H9 (cell line): ENCODE measurements around the gene PIAS3. TPM values are rescaled to one million over a fixed set of nuclear protein-coding genes. Genes with fewer than 3 reads are reported as not detected.

Experiments used
- DNase-seq: peaks from one replicate; pipeline ENCODE4 v3.0.0-alpha.2; 2017
- H2AFZ ChIP-seq: one replicate; pipeline ENCODE4 v1.6.1; 2013; ENCODE audit warnings: mild to moderate bottlenecking, low read length, control low read depth, moderate library complexity
- H2AK5ac ChIP-seq: 2 replicates; pipeline ENCODE4 v1.6.1; 2013; ENCODE audit warnings: low read length, control low read depth, mixed read lengths; ENCODE audit not compliant: insufficient read length
- H2BK120ac ChIP-seq: one replicate; pipeline ENCODE4 v1.6.1; 2013; ENCODE audit warnings: low read depth, mild to moderate bottlenecking, low read length, control low read depth, inconsistent platforms; ENCODE audit not compliant: poor library complexity, severe bottlenecking
- H2BK12ac ChIP-seq: 2 replicates; pipeline ENCODE4 v1.6.1; 2013; ENCODE audit warnings: low read length, control low read depth, mixed read lengths, low read depth; ENCODE audit not compliant: insufficient read length
- H2BK15ac ChIP-seq: 2 replicates; pipeline ENCODE4 v1.6.1; 2013; ENCODE audit warnings: low read depth, low read length, control low read depth
- H2BK20ac ChIP-seq: one replicate; pipeline ENCODE4 v1.6.1; 2013; ENCODE audit warnings: low read depth, mild to moderate bottlenecking, low read length, control low read depth, inconsistent platforms; ENCODE audit not compliant: poor library complexity, severe bottlenecking
- H2BK5ac ChIP-seq: 2 replicates; pipeline ENCODE4 v1.6.1; 2013; ENCODE audit warnings: low read length, control low read depth, mixed read lengths; ENCODE audit not compliant: insufficient read length
- H3K14ac ChIP-seq: 2 replicates; pipeline ENCODE4 v1.6.1; 2013; ENCODE audit warnings: low read length, control low read depth; ENCODE audit not compliant: insufficient read depth
- H3K18ac ChIP-seq: 2 replicates; pipeline ENCODE4 v1.6.1; 2013; ENCODE audit warnings: low read depth, mild to moderate bottlenecking, mixed read lengths, low read length, control low read depth; ENCODE audit not compliant: insufficient read length
- H3K23ac ChIP-seq: 2 replicates; pipeline ENCODE4 v1.6.1; 2013; ENCODE audit warnings: low read length, control low read depth, mixed read lengths, low read depth; ENCODE audit not compliant: insufficient read length
- H3K23me2 ChIP-seq: 2 replicates; pipeline ENCODE4 v1.6.1; 2013; ENCODE audit warnings: low read depth, mild to moderate bottlenecking, mixed read lengths, low read length, control low read depth; ENCODE audit not compliant: insufficient read length, poor library complexity, severe bottlenecking
- H3K27ac ChIP-seq: 2 replicates; pipeline ENCODE4 v1.5.1; 2013; ENCODE audit warnings: low read length, control low read depth, mixed read lengths, low read depth; ENCODE audit not compliant: insufficient read length
- H3K27me3 ChIP-seq: 2 replicates; pipeline ENCODE4 v1.6.1; 2013; ENCODE audit warnings: low read length, control low read depth, inconsistent platforms; ENCODE audit not compliant: insufficient read depth
- H3K4ac ChIP-seq: 2 replicates; pipeline ENCODE4 v1.6.1; 2013; ENCODE audit warnings: low read depth, mild to moderate bottlenecking, control low read depth, inconsistent platforms, low read length, moderate library complexity
- H3K4me1 ChIP-seq: 2 replicates; pipeline ENCODE4 v1.6.1; 2013; ENCODE audit warnings: low read length, control low read depth, inconsistent platforms; ENCODE audit not compliant: insufficient read depth
- H3K4me2 ChIP-seq: 2 replicates; pipeline ENCODE4 v1.6.1; 2013; ENCODE audit warnings: low read length, control low read depth, mixed read lengths; ENCODE audit not compliant: insufficient read length, insufficient read depth
- H3K56ac ChIP-seq: 2 replicates; pipeline ENCODE4 v1.6.1; 2013; ENCODE audit warnings: low read depth, mild to moderate bottlenecking, mixed read lengths, low read length, control low read depth; ENCODE audit not compliant: insufficient read length
- H3K79me1 ChIP-seq: 2 replicates; pipeline ENCODE4 v1.6.1; 2013; ENCODE audit warnings: low read depth, mild to moderate bottlenecking, moderate library complexity, low read length, control low read depth, inconsistent platforms; ENCODE audit not compliant: insufficient read depth, poor library complexity, severe bottlenecking
- H3K79me2 ChIP-seq: 2 replicates; pipeline ENCODE4 v1.6.1; 2013; ENCODE audit warnings: low read length, control low read depth, inconsistent platforms; ENCODE audit not compliant: insufficient read depth
- H3K9ac ChIP-seq: 2 replicates; pipeline ENCODE4 v1.6.1; 2013; ENCODE audit warnings: low read length, control low read depth, mixed read lengths; ENCODE audit not compliant: insufficient read length; ENCODE audit errors: extremely low read depth
- H3K9me3 ChIP-seq: one replicate; pipeline ENCODE4 v1.6.1; 2013; ENCODE audit warnings: low read depth, low read length, inconsistent platforms; ENCODE audit not compliant: control insufficient read depth
- H3T11ph ChIP-seq: one replicate; pipeline ENCODE4 v1.6.1; 2013; ENCODE audit warnings: mild to moderate bottlenecking, low read length, control low read depth, inconsistent platforms
- H4K20me1 ChIP-seq: one replicate; pipeline ENCODE4 v1.6.1; 2013; ENCODE audit not compliant: control insufficient read depth, insufficient read length, insufficient read depth
- H4K5ac ChIP-seq: 2 replicates; pipeline ENCODE4 v1.6.1; 2013; ENCODE audit warnings: low read depth, mild to moderate bottlenecking, mixed read lengths, low read length, control low read depth; ENCODE audit not compliant: insufficient read length
- H4K8ac ChIP-seq: replicated peaks from 2 replicates; pipeline ENCODE4 v1.6.1; 2013; ENCODE audit warnings: low read length, control low read depth, mixed read lengths, low read depth; ENCODE audit not compliant: insufficient read length
- H4K91ac ChIP-seq: 2 replicates; pipeline ENCODE4 v1.6.1; 2013; ENCODE audit warnings: low read depth, mild to moderate bottlenecking, moderate library complexity, mixed read lengths, low read length, control low read depth; ENCODE audit not compliant: insufficient read length
- H3K27ac Mint-ChIP-seq, 3 experiments: 2 replicates in 2 of 3; 3 replicates in 1 of 3; pipeline ENCODE4 v1.8.0; 2020 to 2021; ENCODE audit warnings: mixed read lengths in 3 of 3, mild to moderate bottlenecking in 1 of 3, moderate library complexity in 1 of 3
- H3K27me3 Mint-ChIP-seq: 2 replicates; pipeline ENCODE4 v1.8.0; 2021; ENCODE audit warnings: low read depth, mild to moderate bottlenecking, moderate library complexity, mixed read lengths
- H3K36me3 Mint-ChIP-seq, 3 experiments: 2 replicates in 2 of 3; 3 replicates in 1 of 3; pipeline ENCODE4 v1.8.0; 2020 to 2021; ENCODE audit warnings: low read depth in 3 of 3, mixed read lengths in 3 of 3; ENCODE audit not compliant: insufficient read depth in 1 of 3
- H3K4me1 Mint-ChIP-seq, 2 experiments: 2 replicates each; pipeline ENCODE4 v1.8.0; 2020; ENCODE audit warnings: mixed read lengths in 2 of 2
- H3K4me3 Mint-ChIP-seq, 2 experiments: 2 replicates in 1 of 2; 3 replicates in 1 of 2; pipeline ENCODE4 v1.8.0; 2020 to 2021; ENCODE audit warnings: mild to moderate bottlenecking in 2 of 2, mixed read lengths in 2 of 2, moderate library complexity in 1 of 2
- H3K9me3 Mint-ChIP-seq, 2 experiments: 2 replicates in 1 of 2; 3 replicates in 1 of 2; pipeline ENCODE4 v1.8.0; 2020; ENCODE audit warnings: mild to moderate bottlenecking in 2 of 2, mixed read lengths in 2 of 2, moderate library complexity in 1 of 2
- WGBS: extraction: QIAGEN DNeasy Blood & Tissue Kit; methylation state at CpG from one replicate; pipeline ENCODE4 v1.1.7; 2013; ENCODE audit warnings: missing lambda C conversion rate, low lambda C conversion rate, mixed read lengths; ENCODE audit not compliant: insufficient read length; ENCODE audit errors: extremely low coverage; 5-methylcytosine and 5-hydroxymethylcytosine counted together
- total RNA-seq: library from RNA; stranded (reverse); gene quantifications from 2 replicates; pipeline ENCODE4 v1.2.1, GENCODE V29; 2021
- TF ChIP-seq, protein P1 (sequence below): fragments of 200-600 bp; sonication (generic); conservative IDR thresholded peaks from 3 replicates; pipeline ENCODE4 v1.8.0; 2021; ENCODE audit warnings: antibody characterized with exemption, mild to moderate bottlenecking

Gene PIAS3
- total RNA-seq, 1 experiment from 2014 or later = 33.9 TPM

DNA sequence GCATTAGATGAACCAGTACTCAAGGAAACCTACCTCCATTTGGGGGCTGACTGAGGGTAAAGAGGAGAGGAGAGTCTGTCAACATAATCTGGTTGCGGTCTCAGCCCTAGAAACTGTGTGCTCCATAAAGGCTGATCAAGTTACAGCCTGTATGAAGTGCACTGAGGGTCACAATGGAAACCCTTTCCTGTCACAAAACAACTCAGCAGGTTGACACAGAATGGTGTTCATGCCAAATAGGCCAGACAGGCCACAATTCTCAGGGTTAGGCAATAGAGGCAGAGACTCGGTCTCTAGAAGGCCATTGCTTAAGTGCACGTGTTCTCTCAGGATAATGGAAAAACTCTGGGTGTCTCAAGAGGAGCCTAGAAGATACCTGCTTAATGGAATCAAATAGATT is 30.8 kb upstream of the PIAS3 start:
- H3K14ac ChIP-seq = no peak overlapping the region
- peaks cover 30 to 31% of the 10 kb centered on the region in 2 experiments for H3K4me1 Mint-ChIP-seq
- no peak overlapping the region for H3K27ac Mint-ChIP-seq
- no peaks in the 10 kb centered on the region for H3K79me2 ChIP-seq
- no peak overlapping the region for H2BK12ac ChIP-seq
- no peak overlapping the region for H2BK20ac ChIP-seq
- no peak overlapping the region for H2BK15ac ChIP-seq
- H4K20me1 ChIP-seq = no peaks in the 10 kb centered on the region
- H3K27me3 Mint-ChIP-seq = peaks cover 12% of the 10 kb centered on the region
- H3K4me2 ChIP-seq = no peak overlapping the region
- no peak overlapping the region for H4K8ac ChIP-seq
- no peak overlapping the region for H3K4me3 Mint-ChIP-seq
- H3K56ac ChIP-seq = no peak overlapping the region
- H4K91ac ChIP-seq = no peak overlapping the region
- H2AFZ ChIP-seq = no peak overlapping the region
- no peak overlapping the region for H4K5ac ChIP-seq
- no peak overlapping the region for H3K27ac ChIP-seq
- no peak overlapping the region for H2BK5ac ChIP-seq
- H3T11ph ChIP-seq = no peak overlapping the region
- H3K9ac ChIP-seq = no peak overlapping the region
- H3K23me2 ChIP-seq = peaks cover 10% of the 10 kb centered on the region
- no peak overlapping the region for H3K23ac ChIP-seq
- peaks cover 7% of the 10 kb centered on the region; the same call in 1 of the 2 replicates for H3K27me3 ChIP-seq
- no peaks in the 10 kb centered on the region for H3K4me1 ChIP-seq
- no peak overlapping the region for H2BK120ac ChIP-seq
- TF ChIP-seq, protein P1, sequence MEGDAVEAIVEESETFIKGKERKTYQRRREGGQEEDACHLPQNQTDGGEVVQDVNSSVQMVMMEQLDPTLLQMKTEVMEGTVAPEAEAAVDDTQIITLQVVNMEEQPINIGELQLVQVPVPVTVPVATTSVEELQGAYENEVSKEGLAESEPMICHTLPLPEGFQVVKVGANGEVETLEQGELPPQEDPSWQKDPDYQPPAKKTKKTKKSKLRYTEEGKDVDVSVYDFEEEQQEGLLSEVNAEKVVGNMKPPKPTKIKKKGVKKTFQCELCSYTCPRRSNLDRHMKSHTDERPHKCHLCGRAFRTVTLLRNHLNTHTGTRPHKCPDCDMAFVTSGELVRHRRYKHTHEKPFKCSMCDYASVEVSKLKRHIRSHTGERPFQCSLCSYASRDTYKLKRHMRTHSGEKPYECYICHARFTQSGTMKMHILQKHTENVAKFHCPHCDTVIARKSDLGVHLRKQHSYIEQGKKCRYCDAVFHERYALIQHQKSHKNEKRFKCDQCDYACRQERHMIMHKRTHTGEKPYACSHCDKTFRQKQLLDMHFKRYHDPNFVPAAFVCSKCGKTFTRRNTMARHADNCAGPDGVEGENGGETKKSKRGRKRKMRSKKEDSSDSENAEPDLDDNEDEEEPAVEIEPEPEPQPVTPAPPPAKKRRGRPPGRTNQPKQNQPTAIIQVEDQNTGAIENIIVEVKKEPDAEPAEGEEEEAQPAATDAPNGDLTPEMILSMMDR = no peak
- no CpG with 5 or more reads among the region's 3 CpGs for WGBS
- H3K9me3 Mint-ChIP-seq = no peaks in the 10 kb centered on the region
- H3K9me3 ChIP-seq = no peaks in the 10 kb centered on the region
- no peaks in the 10 kb centered on the region for H3K36me3 Mint-ChIP-seq
- no peak overlapping the region for H3K18ac ChIP-seq
- H3K4ac ChIP-seq = no peak overlapping the region
- H2AK5ac ChIP-seq = no peak overlapping the region
- DNase-seq = no peak
- no peaks in the 10 kb centered on the region for H3K79me1 ChIP-seq
